GM20000 (cell line): Measurements from ENCODE around the gene SPAG8.

ENCODE experiments used
- DNase-seq: peaks from one replicate; pipeline ENCODE4 v3.0.0; 2012; ENCODE audit warnings: low spot score
- CTCF ChIP-seq: IDR thresholded peaks from 2 replicates; pipeline ENCODE4 v1.5.1; 2012; ENCODE audit warnings: mild to moderate bottlenecking, control low read depth; ENCODE audit errors: extremely low read depth, missing control alignments

The SPAG8 gene

DNA sequence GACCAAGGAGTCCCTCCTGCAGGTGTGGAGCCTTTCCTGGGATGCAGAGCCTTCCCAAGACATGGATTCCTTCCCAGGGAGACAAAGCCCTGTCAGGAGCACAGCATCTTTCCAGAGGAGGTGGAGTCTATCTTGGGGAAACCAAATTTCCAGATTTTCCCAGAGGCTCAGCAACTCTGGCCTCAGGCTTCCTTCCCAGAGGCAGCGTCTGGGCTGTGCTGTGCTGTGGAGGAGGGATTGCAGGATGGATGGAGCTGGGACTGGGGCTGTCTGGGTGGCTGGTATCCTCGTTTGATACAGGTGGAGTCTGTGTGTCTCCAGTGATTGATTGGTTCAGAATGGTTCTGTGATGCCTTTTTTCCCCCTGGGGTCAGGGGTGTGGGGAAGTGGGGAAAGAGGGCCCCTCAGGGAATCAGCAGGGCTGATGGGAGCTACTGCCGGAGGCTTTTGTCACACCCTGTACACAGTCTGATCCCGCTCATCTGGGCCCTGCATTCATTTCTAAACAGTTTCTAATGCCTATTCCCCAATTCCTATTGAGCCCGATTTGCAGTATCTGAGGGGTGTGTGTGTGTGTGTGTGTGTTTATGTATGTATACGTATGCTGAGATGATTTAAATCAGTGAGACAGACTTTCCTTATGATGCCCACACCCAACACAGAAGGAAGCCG is 42.2 kb upstream of the SPAG8 start:
- no peak for TF ChIP-seq CTCF
- DNase-seq = no peak

DNA sequence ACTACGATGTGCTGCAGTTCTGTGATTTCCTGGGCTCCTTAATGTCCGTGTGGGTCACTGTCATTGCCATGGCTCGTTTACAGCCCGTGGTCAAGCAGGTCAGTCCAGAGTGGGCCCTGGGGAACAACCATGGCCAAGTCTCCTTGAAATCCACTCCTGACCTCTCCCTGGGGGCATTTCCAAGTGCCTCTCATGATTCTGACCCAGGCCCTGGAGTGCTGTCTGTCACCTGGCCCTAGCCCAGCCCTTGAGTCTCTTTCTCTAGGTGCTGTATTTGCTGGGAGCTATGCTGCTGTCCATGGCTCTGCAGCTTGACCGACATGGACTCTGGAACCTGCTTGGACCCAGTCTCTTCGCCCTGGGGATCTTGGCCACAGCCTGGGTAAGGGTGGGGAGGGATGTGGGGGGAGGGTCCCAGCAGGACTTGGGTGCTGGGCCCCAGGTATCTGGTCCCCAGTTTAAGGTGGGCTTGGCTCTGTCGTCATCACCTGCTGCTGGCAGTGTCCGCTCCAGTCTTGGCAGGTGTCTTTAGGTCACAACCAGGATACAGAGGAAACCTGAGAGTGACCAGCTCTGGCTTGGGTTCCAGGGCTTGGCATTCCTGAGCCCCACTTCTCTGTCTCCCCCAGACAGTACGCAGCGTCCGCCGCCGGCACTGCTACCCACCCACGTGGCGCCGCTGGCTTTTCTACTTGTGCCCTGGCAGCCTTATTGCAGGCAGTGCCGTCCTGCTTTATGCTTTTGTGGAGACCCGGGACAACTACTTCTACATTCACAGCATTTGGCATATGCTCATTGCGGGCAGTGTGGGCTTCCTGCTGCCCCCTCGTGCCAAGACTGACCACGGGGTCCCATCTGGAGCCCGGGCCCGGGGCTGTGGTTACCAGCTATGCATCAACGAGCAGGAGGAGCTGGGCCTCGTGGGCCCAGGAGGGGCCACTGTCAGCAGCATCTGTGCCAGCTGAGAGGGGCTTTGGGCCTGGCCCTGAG is 41.1 kb upstream of the SPAG8 start:
- no peak for TF ChIP-seq CTCF

GRCh38 chr9:35852267-35852815 is 40.3 kb upstream of the SPAG8 start:
- TF ChIP-seq CTCF = no peak
- DNase-seq = no peak

More for the DNA sequence above, 41.1 kb upstream of the SPAG8 start:
- DNase-seq = no peak

DNA sequence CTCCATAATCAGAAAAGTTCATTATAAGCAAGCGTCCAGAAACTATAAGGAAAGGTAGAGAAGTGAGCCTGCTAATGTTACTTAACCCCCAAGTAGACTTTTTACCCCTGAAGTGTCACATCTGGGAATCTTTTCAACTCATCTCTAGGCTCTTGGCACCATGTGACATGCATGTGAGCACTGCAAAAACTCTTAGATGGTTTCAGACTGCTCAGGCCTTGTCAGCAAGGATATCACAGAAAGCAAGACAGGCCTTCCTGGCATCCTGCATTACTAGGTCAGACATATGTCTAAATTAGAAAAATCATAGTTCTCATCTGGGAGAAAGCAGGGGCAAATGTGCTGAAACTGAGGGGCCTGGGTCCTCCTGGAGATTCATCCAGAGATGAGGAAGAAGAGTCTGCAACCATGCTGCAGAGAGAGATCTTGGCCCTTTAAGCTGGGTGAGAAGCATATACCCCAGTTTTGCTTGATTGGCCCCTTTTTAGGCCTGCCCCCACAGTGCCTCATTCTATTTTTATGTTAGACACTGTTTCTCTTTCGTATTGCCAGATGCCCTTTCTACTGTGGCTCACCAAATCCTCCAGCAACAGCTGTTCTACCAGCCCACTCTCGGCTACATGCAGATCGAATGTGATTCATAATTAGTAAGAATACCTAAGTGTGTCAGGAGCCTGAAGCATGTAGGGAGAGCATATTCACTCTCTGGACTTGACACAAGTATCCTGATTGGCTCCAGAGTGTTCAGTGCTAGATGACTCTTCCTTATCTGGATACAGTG is 35.9 kb upstream of the SPAG8 start:
- no peak for TF ChIP-seq CTCF
- DNase-seq = peak; percentile 85

DNA sequence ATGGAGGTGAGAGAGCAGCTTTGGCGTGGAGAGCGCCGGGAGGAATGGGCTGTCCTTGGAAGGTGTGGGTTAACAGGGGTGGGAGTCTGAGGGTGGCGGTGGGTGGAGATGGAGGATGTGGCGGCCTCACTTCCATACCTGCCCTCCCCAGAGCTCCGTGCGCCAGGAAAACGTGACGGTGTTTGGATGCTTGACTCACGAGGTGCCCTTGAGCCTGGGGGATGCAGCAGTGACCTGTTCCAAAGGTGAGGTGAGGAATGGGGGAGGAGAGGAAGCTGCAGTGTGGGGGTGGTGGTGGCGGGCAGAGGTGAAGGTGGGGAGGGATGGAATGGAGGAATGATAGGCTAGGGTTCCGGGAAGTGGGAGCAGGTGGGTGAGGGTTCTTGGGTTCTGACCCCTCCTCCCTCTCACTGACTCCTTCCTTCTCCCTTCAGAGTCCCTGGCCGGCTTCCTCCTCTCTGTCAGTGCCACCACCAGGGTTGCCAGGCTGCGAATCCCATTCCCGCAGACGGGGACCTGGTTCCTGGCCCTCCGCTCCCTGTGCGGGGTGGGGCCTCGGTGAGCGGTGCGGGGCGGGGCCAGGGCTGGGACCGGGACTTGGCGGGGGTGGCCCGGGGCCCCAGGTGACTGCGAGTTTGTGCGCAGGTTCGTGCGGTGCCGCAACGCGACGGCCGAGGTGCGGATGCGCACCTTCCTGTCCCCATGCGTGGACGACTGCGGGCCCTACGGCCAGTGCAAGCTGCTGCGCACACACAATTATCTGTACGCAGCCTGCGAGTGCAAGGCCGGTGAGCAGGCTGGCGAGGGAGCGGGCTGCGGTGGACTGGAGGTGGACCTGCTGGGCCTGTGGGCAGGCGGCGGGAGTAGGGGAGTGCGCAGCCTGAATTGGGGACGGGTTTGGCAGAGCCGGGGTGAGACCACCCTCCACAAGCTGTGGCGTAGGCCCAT is 34.0 kb upstream of the SPAG8 start:
- peak; percentile 47 for DNase-seq
- no peak for TF ChIP-seq CTCF

GRCh38 chr9:35844628-35845270 is 32.7 kb upstream of the SPAG8 start:
- no peak for TF ChIP-seq CTCF
- peak; percentile 49 for DNase-seq
